K562 (cell line): Measurements from ENCODE around the gene RDH14. TPM values are rescaled to one million over a fixed set of nuclear protein-coding genes. Genes with fewer than 3 reads are reported as not detected.

Experiments
- ATAC-seq: fragments of 200-7000 bp; cut with Tn5 transposase; 3 replicates; pipeline ENCODE4 v1.9.1; 2020; ENCODE audit warnings: moderate library complexity
- BruUV-seq: library from RNA; stranded (reverse); fragments of 400-500 nt; replicated peaks from 2 replicates; lab custom pipeline; 2021; lab: Mats Ljungman, UMichigan
- CTCF ChIA-PET: fragments of 300-600 bp; formaldehyde crosslinking; extraction: SDS; loops from one replicate; lab custom pipeline; 2021; ENCODE audit warnings: low intra/inter-chr PET ratio; lab: Yijun Ruan, JAX
- POLR2A ChIA-PET: fragments of 300-600, 350-650 bp; sonication (Branson Sonifier 250); formaldehyde crosslinking; extraction: SDS; loops from one replicate; lab custom pipeline; 2021; ENCODE audit warnings: antibody characterized with exemption, inconsistent platforms; lab: Yijun Ruan, JAX
- DNase-seq, 4 experiments: peaks; one replicate each; pipeline versions ENCODE4 v3.0.0 to v3.0.0-alpha.2; 2011 to 2018; ENCODE audit warnings: low spot score in 3 of 4, mixed read lengths in 3 of 4; ENCODE audit errors: extremely low read depth in 1 of 4
- FAIRE-seq: peaks from 2 replicates; lab custom pipeline; 2011; peaks lifted over from hg19 to GRCh38; lab: Jason Lieb, UNC
- H2AFZ ChIP-seq: 2 replicates; pipeline ENCODE4 v1.6.0; 2011; ENCODE audit warnings: low read depth, low read length, control low read depth, inconsistent platforms
- H3K27ac ChIP-seq: fragments of 200-600 bp; 3 replicates; pipeline ENCODE4 v1.8.0; 2011; ENCODE audit warnings: low read depth, mild to moderate bottlenecking, control low read depth, inconsistent platforms, low read length, moderate library complexity, mixed read lengths; ENCODE audit errors: extremely low read depth
- H3K27me3 ChIP-seq, 2 experiments: fragments of 300-600 bp in 1 of 2; 2 replicates in 1 of 2; 3 replicates in 1 of 2; pipeline versions ENCODE4 v1.6.0 to v1.8.0; 2011; ENCODE audit warnings: inconsistent platforms in 2 of 2, low read length in 2 of 2, mild to moderate bottlenecking in 1 of 2, mixed read lengths in 1 of 2, moderate library complexity in 1 of 2; ENCODE audit not compliant: control insufficient read depth in 2 of 2, insufficient read depth in 2 of 2
- H3K36me3 ChIP-seq: fragments of 300-600 bp; 3 replicates; pipeline ENCODE4 v1.8.0; 2011; ENCODE audit warnings: mild to moderate bottlenecking, low read length, inconsistent platforms; ENCODE audit not compliant: control insufficient read depth, insufficient read depth
- H3K4me1 ChIP-seq, 2 experiments: fragments of 200-600 bp in 1 of 2; replicated peaks in 1 of 2; 2 replicates in 1 of 2; 3 replicates in 1 of 2; pipeline versions ENCODE4 v1.5.1 to v1.8.0; 2011; ENCODE audit warnings: inconsistent platforms in 2 of 2, low read length in 2 of 2, mild to moderate bottlenecking in 1 of 2, mixed read lengths in 1 of 2, moderate library complexity in 1 of 2; ENCODE audit not compliant: control insufficient read depth in 2 of 2, insufficient read depth in 2 of 2
- H3K4me2 ChIP-seq: 2 replicates; pipeline ENCODE4 v1.6.1; 2011; ENCODE audit warnings: low read length, control low read depth, inconsistent platforms, mixed read lengths; ENCODE audit not compliant: insufficient read depth
- H3K4me3 ChIP-seq: fragments of 200-600 bp; sonication (generic), shearing (Covaris generic); 2 replicates; pipeline ENCODE4 v1.5.1; 2016; ENCODE audit warnings: control low read depth, inconsistent platforms
- H3K79me2 ChIP-seq: fragments of 200-600 bp; 3 replicates; pipeline ENCODE4 v1.8.0; 2011; ENCODE audit warnings: low read length, inconsistent platforms; ENCODE audit not compliant: control insufficient read depth, insufficient read depth
- H3K9ac ChIP-seq, 2 experiments: 2 replicates each; pipeline versions ENCODE4 v1.6.0 to v1.6.1; 2011; ENCODE audit warnings: low read depth in 2 of 2, low read length in 2 of 2, control low read depth in 1 of 2, inconsistent platforms in 1 of 2, mild to moderate bottlenecking in 1 of 2, mixed read lengths in 1 of 2; ENCODE audit not compliant: insufficient read depth in 1 of 2
- H3K9me1 ChIP-seq: one replicate; pipeline ENCODE4 v1.6.0; 2011; ENCODE audit warnings: inconsistent platforms, mild to moderate bottlenecking, low read length, moderate library complexity; ENCODE audit not compliant: control insufficient read depth, insufficient read depth
- H3K9me3 ChIP-seq: replicated peaks from 2 replicates; pipeline ENCODE4 v1.5.1; 2011; ENCODE audit warnings: low read depth, low read length, inconsistent platforms; ENCODE audit not compliant: control insufficient read depth, insufficient read depth
- H4K20me1 ChIP-seq: replicated peaks from 2 replicates; pipeline ENCODE4 v1.6.1; 2011; ENCODE audit warnings: low read length, inconsistent platforms, mixed read lengths; ENCODE audit not compliant: control insufficient read depth, insufficient read depth
- ARID1B ChIP-seq: fragments of 450-650 bp; IDR thresholded peaks from 2 replicates; pipeline ENCODE4 v1.6.1; 2016; ENCODE audit warnings: antibody characterized with exemption, mild to moderate bottlenecking, inconsistent platforms
- FUS ChIP-seq: fragments of 200-400 bp; formaldehyde crosslinking; optimal IDR thresholded peaks from 2 replicates; pipeline ENCODE3; 2017; ENCODE audit warnings: low read depth, low read length
- JUND ChIP-seq, 2 experiments: IDR thresholded peaks; 2 replicates in 1 of 2; 3 replicates in 1 of 2; pipeline ENCODE4 v1.6.1; 2011; ENCODE audit warnings: borderline replicate concordance in 2 of 2, low read depth in 2 of 2, low read length in 2 of 2, improper control_type of control experiment in 1 of 2, missing biosample characterization in 1 of 2, missing genetic modification characterization in 1 of 2, missing genetic modification reagents in 1 of 2
- MAFF ChIP-seq: IDR thresholded peaks from 2 replicates; pipeline ENCODE4 v1.6.1; 2012; ENCODE audit warnings: low read length, improper control_type of control experiment
- MAFG ChIP-seq: fragments of 450-650 bp; conservative IDR thresholded peaks from 2 replicates; pipeline ENCODE4 v1.6.1; 2016; ENCODE audit warnings: missing genetic modification characterization, missing compliant biosample characterization
- MLX ChIP-seq, 2 experiments: fragments of 450-650 bp in 1 of 2; sonication (generic) in 1 of 2; formaldehyde crosslinking; conservative IDR thresholded peaks; 2 replicates each; pipeline versions ENCODE4 v1.4.0 to v1.8.1; 2020 to 2022; ENCODE audit warnings: mild to moderate bottlenecking in 1 of 2, missing genetic modification reagents in 1 of 2
- MYNN ChIP-seq, 2 experiments: sonication (generic); formaldehyde crosslinking in 1 of 2; IDR thresholded peaks; 2 replicates each; pipeline versions ENCODE4 v1.5.0 to v1.6.1; 2016 to 2020; ENCODE audit warnings: antibody characterized with exemption in 1 of 2, missing genetic modification reagents in 1 of 2
- NR2F6 ChIP-seq: fragments of 450-650 bp; formaldehyde crosslinking; IDR thresholded peaks from 2 replicates; pipeline ENCODE4 v1.4.0; 2020; ENCODE audit warnings: mild to moderate bottlenecking
- POLR3A ChIP-seq: IDR thresholded peaks from 2 replicates; pipeline ENCODE4 v1.6.1; 2011; ENCODE audit warnings: borderline replicate concordance, mild to moderate bottlenecking, moderate library complexity; ENCODE audit not compliant: insufficient read length, insufficient read depth; ENCODE audit errors: extremely low read depth
- PTTG1 ChIP-seq: fragments of 450-650 bp; IDR thresholded peaks from 2 replicates; pipeline ENCODE4 v1.6.1; 2016; ENCODE audit warnings: low read depth, mild to moderate bottlenecking, missing genetic modification characterization, missing compliant biosample characterization
- RBBP5 ChIP-seq: fragments of 200-600 bp; sonication (generic); IDR thresholded peaks from 2 replicates; pipeline ENCODE4 v1.6.1; 2012; ENCODE audit warnings: borderline replicate concordance, mild to moderate bottlenecking, low read length, control low read depth, inconsistent platforms; ENCODE audit not compliant: insufficient read depth, poor library complexity, severe bottlenecking
- SMARCA4 ChIP-seq: fragments of 450-650 bp; IDR thresholded peaks from 2 replicates; pipeline ENCODE4 v1.6.1; 2016
- SRSF9 ChIP-seq: fragments of 200-400 bp; formaldehyde crosslinking; IDR thresholded peaks from 2 replicates; pipeline ENCODE4 v1.6.1; 2017; ENCODE audit warnings: low read depth, low read length, borderline replicate concordance
- XRCC4 ChIP-seq: IDR thresholded peaks from one replicate; pipeline ENCODE4 v1.6.1; 2011; ENCODE audit not compliant: insufficient read depth, insufficient read length; ENCODE audit errors: extremely low read depth
- YY1 ChIP-seq, 3 experiments: IDR thresholded peaks; 2 replicates each; pipeline ENCODE4 v1.6.1; 2011; ENCODE audit warnings: low read length in 2 of 3, mild to moderate bottlenecking in 2 of 3, moderate library complexity in 2 of 3, borderline replicate concordance in 1 of 3, control low read depth in 1 of 3, low read depth in 1 of 3; ENCODE audit not compliant: insufficient read depth in 3 of 3, insufficient replicate concordance in 2 of 3, control insufficient read depth in 1 of 3, insufficient read length in 1 of 3; ENCODE audit errors: extremely low read depth in 1 of 3
- ZKSCAN1 ChIP-seq: fragments of 150-350 bp; IDR thresholded peaks from 2 replicates; pipeline ENCODE4 v1.6.1; 2016; ENCODE audit warnings: low read depth, low read length
- ZNF75A ChIP-seq: fragments of 450-650 bp; formaldehyde crosslinking; IDR thresholded peaks from 2 replicates; pipeline ENCODE4 v1.4.0; 2020; ENCODE audit warnings: mild to moderate bottlenecking
- ZNF785 ChIP-seq: fragments of 250-450 bp; sonication (Bioruptor Pico); IDR thresholded peaks from 2 replicates; pipeline ENCODE4 v1.4.0; 2020; ENCODE audit warnings: mild to moderate bottlenecking
- WGBS: fragments of 100-300 bp; shearing (Covaris generic); methylation state at CpG from one replicate; pipeline ENCODE4 v1.1.6; 2016; ENCODE audit warnings: low coverage, mixed read lengths; ENCODE audit not compliant: insufficient coverage; ENCODE audit errors: missing lambda C conversion rate; 5-methylcytosine and 5-hydroxymethylcytosine counted together
- in situ Hi-C: fragments of 300-500 bp; cut with MboI; formaldehyde crosslinking; loops from 4 replicates; pipeline ENCODE4 v1.15.0; 2018; ENCODE audit warnings: inconsistent platforms, mixed read lengths
- intact Hi-C: fragments of 100-400 bp; cut with micrococcal nuclease; formaldehyde crosslinking; loops from 2 replicates; pipeline ENCODE4 v1.14.2; 2022
- polyA plus RNA-seq, 8 experiments: library from polyadenylated mRNA; depleted of rRNA in 4 of 8; stranded (reverse) in 5 of 8; unstranded in 3 of 8; fragments of >200 nt; fragmentation: Nextera tagmentation in 2 of 8; fragmentation: Illumina TruSeq in 1 of 8; extraction: Ambion mirVana in 2 of 8; extraction: Trizol in 1 of 8; gene quantifications; 2 replicates each; pipeline versions ENCODE4 v1.2.1 to v1.2.3, GENCODE V29; 2011 to 2014; ENCODE audit warnings: inconsistent platforms in 1 of 8, missing spikeins in 1 of 8
- total RNA-seq, 7 experiments: library from RNA; depleted of rRNA in 6 of 7; stranded (reverse); fragments of >200 nt in 6 of 7; fragmentation: Illumina TruSeq in 2 of 7; extraction: Trizol in 2 of 7; gene quantifications; 2 replicates each; pipeline versions ENCODE4 v1.2.1 to v1.2.3, GENCODE V29; 2011 to 2021; ENCODE audit warnings: low replicate concordance in 1 of 7
- TF ChIP-seq, protein P1 (sequence below): fragments of 250-450 bp; sonication (Bioruptor Pico); IDR thresholded peaks from 2 replicates; pipeline ENCODE4 v1.8.0; 2022; ENCODE audit warnings: moderate library complexity, mild to moderate bottlenecking, inconsistent platforms

The RDH14 gene
- total and polyA plus RNA-seq, 9 of the 15 experiments (the other 6 are each of a cell fraction or from before 2014, with no cell fraction given), result 6.7 to 26.2 (median 20.9) TPM

DNA sequence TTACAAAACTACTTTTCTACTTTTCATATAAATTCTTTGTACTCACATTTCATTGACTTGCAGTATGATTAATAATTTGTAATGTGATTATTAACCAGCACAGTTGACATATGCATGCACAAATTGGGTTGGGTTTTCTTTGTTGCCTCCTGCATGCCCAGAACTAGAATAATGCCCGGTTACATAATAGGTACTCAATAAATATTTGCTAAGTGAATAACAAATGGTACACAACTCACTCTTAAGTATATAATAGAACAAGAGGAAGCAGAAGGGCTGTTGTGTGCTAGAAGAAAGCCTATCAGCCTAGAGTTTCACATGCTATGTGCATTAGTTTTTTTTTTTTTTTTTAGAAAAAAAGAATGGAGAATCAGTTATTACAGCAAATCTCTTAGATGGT, 9.3 kb downstream of the RDH14 start (continued):
- TF ChIP-seq, protein P1, sequence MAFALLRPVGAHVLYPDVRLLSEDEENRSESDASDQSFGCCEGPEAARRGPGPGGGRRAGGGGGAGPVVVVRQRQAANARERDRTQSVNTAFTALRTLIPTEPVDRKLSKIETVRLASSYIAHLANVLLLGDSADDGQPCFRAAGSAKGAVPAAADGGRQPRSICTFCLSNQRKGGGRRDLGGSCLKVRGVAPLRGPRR (CRISPR knock-in tag), result no peak
- TF ChIP-seq POLR3A (no peak), MAFG (tag) (no peak), RBBP5 (no peak), PTTG1 (tag) (no peak), MLX (CRISPR knock-in tag; conservative IDR thresholded peaks at IDR 0.05) (no peak), ZNF785 (CRISPR knock-in tag) (no peak), XRCC4 (no peak), FUS (no peak)

DNA sequence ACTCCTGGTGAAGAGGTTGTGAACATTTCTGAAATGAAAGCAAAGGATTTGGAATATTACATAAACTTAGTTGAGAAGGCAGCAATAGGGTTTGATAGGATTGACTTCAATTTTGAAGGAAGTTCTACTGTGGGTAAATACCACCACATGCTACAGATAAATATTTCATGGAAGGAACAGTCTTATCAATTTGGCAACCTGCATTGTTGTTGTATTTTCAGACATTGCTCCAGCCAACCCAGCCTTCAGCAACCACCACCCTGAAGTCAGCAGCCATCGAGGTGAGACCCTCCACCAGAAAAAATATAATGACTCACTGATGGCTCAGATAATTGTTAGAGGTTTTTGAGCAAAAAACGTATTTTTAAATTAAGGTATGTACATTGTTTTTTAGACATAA, 10.0 kb downstream of the RDH14 start:
- no TSS peak for BruUV-seq
- no peaks in the 10 kb centered on the region for H3K9me3 ChIP-seq
- H3K4me3 ChIP-seq, result no peak overlapping the region
- peaks cover 5% of the 10 kb centered on the region; the same call in 1 of the 3 replicates for H3K36me3 ChIP-seq
- WGBS, result 7% methylated on average over 2 of the region's 2 CpGs
- no peaks in the 10 kb centered on the region for H3K27me3 ChIP-seq
- H2AFZ ChIP-seq, result peak overlapping the region; percentile 41; the same call in 1 of the 2 replicates
- FAIRE-seq (no peak), ATAC-seq (peak; percentile 18; the same call in 1 of the 3 replicates), DNase-seq (no peak)
- no peaks in the 10 kb centered on the region for H3K9me1 ChIP-seq
- CTCF ChIA-PET, result no interaction called here
- H3K4me1 ChIP-seq, result peaks cover 0 to 22% of the 10 kb centered on the region in 2 experiments; a peak in 3 of 5 replicates
- H3K9ac ChIP-seq, result no peak overlapping the region
- no peaks in the 10 kb centered on the region for H3K79me2 ChIP-seq
- in situ Hi-C loops (no loop called here), intact Hi-C loops (loop anchor here (10.0 kb wide), 1 partner anchor 1334 kb away; no protein-coding TSS in a partner anchor)
- no peak overlapping the region for H3K27ac ChIP-seq
- no peak overlapping the region for H3K4me2 ChIP-seq
- POLR2A ChIA-PET, result no interaction called here
- no peaks in the 10 kb centered on the region for H4K20me1 ChIP-seq
- TF ChIP-seq SRSF9 (no peak), MYNN (IDR thresholded peaks at IDR 0.05) (peak; percentile 58; the same call in 1 of the 2 replicates), MYNN (CRISPR knock-in tag; IDR thresholded peaks at IDR 0.05) (no peak), ZNF75A (CRISPR knock-in tag) (no peak), MAFF (no peak), ARID1B (0 out of 2 replicates have a peak, but pooled peaks have one; percentile 23), ZKSCAN1 (no peak), NR2F6 (CRISPR knock-in tag) (no peak), JUND (IDR thresholded peaks at IDR 0.05; ENCODE audit: borderline replicate concordance, low read depth, low read length) (0 out of 2 replicates have a peak, but pooled peaks have one; percentile 53), JUND (tag; IDR thresholded peaks at IDR 0.05; ENCODE audit: borderline replicate concordance, low read depth, low read length) (peak; percentile 59; the same call in 1 of the 3 replicates), PTTG1 (tag) (no peak), YY1 (IDR thresholded peaks at IDR 0.05; ENCODE audit: borderline replicate concordance in 1 of 3, control insufficient read depth in 1 of 3, extremely low read depth in 1 of 3, insufficient read depth in 3 of 3, insufficient read length in 1 of 3, insufficient replicate concordance in 2 of 3, low read depth in 1 of 3, low read length in 2 of 3) (no peak), SMARCA4 (peak; percentile 31; the same call in 1 of the 2 replicates)
